HG03135 (cell line): Measurements from ENCODE around the gene HRH3.

Source experiments
- ATAC-seq: cut with Tn5 transposase; IDR thresholded peaks from one replicate; pipeline ENCODE4 v1.9.1; 2021; ENCODE audit warnings: mild to moderate bottlenecking, moderate library complexity; ENCODE audit not compliant: unreplicated experiment

HRH3 gene

GRCh38 chr20:62216636-62217566 lies 3.2 kb downstream of the HRH3 start:
- ATAC-seq: no peak

DNA sequence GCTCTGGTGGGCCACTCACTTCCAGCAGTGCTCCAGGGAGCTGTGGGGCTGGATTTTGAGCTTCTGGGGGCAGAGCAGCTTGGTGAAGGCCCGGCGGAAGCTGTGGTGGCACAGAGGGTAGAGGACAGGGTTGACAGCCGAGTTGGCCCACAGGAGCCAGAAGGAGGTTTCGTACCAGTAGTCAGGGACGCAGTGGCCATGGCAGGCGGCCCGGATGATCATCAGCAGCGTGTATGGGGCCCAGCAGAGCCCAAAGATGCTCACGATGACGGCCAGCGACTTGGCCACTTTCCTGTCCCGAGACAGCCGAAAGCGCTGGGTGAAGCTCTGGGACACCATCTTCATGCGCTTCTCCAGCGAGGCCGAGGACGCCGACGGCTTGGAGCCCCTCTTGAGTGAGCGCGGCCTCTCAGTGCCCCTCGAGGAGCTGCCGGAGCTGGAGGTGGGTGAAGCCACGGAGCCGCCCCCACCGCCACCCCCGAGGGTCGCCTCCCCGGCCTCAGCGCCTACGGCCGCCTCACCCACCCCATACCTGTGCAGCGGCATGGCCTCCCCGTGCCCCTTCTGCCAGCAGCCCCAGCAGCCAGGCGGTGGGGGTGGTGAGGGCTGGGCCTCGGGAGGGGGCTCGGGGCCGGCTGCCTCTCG lies 4.0 kb downstream of the HRH3 start:
- ATAC-seq: no peak

- no peak for ATAC-seq
Measured at GRCh38 chr20:62215020-62215990, 4.8 kb downstream of the HRH3 start.

GRCh38 chr20:62214067-62214466 lies 6.0 kb downstream of the HRH3 start:
- ATAC-seq: no peak

DNA sequence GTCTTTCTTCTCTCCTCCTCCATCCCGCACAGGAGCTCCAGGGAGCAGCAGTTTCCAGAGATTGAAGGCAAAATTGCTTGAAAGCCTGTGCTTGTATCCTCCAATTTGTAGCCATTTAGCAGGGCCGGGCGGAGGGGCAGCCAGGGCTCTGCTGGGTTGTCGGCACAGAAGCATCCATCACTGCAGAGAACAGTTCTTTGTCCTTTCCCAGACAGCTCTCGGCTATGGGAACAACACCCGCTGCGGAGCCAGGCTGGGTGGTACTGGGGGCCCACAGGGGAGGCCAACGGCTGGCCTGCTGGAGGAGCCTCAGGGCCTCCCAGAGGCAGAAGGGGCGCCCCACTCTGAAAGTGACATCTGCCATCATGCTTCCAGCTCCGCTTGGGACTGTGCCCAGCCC lies 7.8 kb downstream of the HRH3 start:
- ATAC-seq: no peak

GRCh38 chr20:62211769-62212288 lies 8.2 kb downstream of the HRH3 start:
- no peak for ATAC-seq

DNA sequence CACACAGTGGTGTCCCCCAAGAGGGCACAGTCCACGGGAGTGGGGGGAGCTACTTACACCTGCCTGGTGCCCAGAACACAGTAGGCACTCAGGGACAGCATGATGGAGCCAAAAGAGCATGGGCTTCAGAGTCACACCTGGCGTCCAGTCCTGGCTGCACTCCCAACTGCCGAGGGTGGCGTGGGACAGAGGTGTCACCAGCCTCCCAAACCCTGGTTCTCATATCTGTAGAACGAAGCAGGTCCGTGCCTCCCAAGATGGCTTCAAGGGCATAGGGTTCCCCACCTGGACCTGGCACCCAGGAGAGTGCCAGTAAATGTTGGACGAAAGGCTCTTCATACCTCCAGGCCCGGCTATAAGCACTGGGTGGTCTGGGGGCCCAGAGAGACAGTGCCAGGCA lies 8.9 kb downstream of the HRH3 start:
- no peak for ATAC-seq

DNA sequence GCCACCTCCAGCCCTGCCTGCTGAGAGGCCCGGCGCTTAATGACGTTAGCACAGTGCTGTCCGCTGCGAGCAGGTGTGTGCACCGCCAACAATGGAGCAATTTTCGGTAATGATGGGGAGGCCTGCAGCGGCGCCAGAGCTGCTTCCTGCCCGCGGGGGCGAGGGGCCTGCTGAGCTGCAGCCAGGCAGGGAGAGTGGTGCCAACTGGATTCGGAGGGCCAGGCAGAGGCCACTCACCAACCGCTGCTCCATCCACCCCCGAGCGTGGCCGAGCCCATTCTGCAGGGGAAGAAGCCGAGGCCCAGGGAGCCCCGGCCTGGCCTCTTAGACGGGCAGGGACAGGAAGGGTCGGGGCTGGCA lies 9.6 kb downstream of the HRH3 start:
- ATAC-seq: no peak

- ATAC-seq: no peak
Measured at GRCh38 chr20:62209850-62210495, 10.1 kb downstream of the HRH3 start.

DNA sequence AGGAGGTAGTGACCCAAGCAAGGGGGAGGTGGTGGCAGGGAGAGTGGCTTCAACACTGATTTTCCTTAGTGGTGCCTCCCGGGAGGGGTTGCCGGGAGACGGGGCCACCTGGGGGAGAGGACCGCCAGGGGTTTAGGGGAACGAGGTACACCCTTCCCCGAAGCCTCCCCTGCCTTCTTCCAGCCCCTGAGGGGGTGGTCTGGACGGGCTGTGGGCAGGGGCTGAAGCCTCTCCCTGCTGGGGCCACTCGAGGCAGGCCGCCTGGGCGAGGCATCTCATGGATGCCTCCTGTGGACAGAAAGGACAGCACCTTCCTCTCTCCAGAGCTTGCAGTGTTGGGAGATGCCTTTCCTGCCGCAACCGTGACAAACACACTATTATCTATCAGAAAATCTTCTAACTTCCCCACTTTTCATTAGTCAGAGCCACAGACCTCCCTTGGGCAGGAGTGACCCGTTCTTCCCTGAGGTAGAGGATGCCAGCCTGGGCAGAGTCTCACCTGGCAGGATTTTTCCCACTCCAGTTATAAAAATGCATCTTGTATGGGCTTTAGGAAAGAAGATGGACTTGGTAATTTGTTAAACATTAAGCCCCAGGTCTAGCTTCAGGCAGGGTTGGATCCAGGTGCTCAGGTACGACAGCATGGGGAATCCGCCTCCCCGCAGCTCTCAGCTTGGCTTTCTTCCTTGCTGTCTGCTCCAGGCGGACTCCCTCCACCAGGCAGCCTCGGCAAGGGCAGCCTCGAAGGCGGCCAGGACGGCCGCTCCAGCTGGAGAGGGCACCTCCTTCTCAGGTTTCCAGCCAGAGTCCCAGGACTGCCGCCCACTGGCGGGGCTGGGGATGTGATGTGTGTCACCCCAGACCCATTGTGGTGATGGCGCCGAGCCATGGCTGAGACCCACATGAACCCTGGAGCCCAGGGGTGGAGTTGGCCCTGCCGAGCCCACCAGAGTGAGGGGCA lies 11.0 kb downstream of the HRH3 start:
- no peak for ATAC-seq

DNA sequence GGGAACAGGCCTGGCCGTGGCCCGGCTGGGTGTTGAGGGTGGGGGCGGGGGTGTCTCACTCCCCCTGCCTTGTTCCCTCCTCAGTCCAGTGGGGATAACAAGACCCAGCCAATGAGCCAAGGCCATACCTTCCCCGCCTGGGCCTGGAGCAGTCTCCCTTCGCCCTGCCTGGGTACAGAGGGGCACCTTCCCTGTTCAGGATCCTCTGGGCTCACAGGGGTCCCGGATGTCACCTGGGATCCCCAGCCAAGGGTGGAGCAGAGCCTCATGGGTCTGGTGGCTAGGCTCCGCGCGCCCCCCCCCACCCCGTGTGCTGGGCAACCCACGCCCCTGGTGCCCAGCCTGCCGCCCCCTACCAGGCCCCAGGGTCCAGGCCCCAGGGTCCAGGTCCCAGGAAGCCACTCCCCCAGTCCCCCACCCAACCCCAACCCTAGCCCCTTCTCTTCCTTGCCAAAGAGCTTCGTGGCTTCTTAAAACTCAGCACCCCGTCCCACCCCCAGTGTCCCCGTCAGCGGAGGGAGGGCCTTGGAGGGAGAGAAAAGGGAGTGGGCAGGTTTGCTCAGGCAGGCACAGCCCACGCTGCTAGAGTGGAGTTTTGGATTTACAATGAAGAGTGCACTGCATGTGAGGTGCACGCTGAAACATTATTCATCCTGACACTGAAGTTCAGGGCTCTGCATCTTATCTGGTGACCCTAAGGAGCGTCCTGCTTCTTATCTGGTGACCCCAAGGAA lies 11.8 kb downstream of the HRH3 start:
- ATAC-seq: no peak

- no peak for ATAC-seq
Measured at GRCh38 chr20:62206388-62206775, 13.7 kb downstream of the HRH3 start.

- no peak for ATAC-seq
Measured at GRCh38 chr20:62205618-62206387, 14.3 kb downstream of the HRH3 start.

DNA sequence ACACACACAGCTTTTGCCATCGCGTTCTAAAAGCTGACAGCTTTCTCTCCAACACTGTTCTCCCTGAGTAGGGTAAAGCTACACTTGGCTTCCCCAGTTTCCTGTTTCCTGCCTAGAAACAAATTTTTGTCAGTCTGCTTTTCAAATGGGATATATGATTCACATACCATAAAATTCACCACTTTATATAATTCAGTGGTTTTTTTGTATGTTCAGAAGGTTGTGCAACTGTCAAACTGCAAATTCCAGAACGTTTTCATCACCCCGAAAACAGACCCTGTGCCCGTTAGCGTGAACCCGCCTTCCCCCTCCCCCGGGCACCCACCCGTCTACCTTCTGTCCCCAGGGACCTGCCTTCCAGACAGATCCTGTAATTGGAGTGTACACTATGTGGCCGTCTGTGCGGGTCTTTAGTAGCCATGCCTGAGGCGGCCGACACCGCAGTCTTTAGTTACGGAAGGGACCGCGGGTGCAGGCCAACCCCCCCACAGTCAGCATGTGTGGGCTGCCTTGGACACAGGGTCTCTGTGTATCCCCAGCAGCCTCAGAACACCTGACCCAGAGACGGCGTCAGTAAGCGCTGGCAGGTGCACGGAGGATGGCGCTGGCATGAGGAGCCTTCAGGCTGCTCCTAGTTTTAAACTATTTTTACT lies 16.6 kb downstream of the HRH3 start:
- ATAC-seq: no peak

- no peak for ATAC-seq
Measured at GRCh38 chr20:62202676-62203377, 17.3 kb downstream of the HRH3 start.

GRCh38 chr20:62202083-62202395 lies 18.0 kb downstream of the HRH3 start:
- no peak for ATAC-seq
